Liver (tissue), 3 donors: ENCODE results near the gene KIF18B.

Source experiments
- EGR1 ChIP-seq, 2 donors: IDR thresholded peaks; 2 replicates each; pipeline ENCODE4 v1.6.1; 2016 to 2018; ENCODE audit warnings: antibody characterized with exemption in 2 of 2, low read depth in 2 of 2
- FOXA2 ChIP-seq: IDR thresholded peaks from 2 replicates; pipeline ENCODE4 v1.6.1; 2016; ENCODE audit warnings: antibody characterized with exemption
- JUND ChIP-seq, 2 donors: IDR thresholded peaks; 2 replicates each; pipeline ENCODE4 v1.6.1; 2016; ENCODE audit warnings: antibody characterized with exemption in 2 of 2
- RAD21 ChIP-seq, 2 donors: IDR thresholded peaks; 2 replicates each; pipeline ENCODE4 v1.6.1; 2016; ENCODE audit warnings: antibody characterized with exemption in 2 of 2, mild to moderate bottlenecking in 2 of 2
- SP1 ChIP-seq: IDR thresholded peaks from 2 replicates; pipeline ENCODE4 v1.6.1; 2018; ENCODE audit warnings: antibody characterized with exemption, mild to moderate bottlenecking
- TAF1 ChIP-seq: conservative IDR thresholded peaks from 2 replicates; pipeline ENCODE4 v1.6.1; 2016; ENCODE audit warnings: antibody characterized with exemption, mild to moderate bottlenecking
- YY1 ChIP-seq: IDR thresholded peaks from 2 replicates; pipeline ENCODE4 v1.6.1; 2016; ENCODE audit warnings: antibody characterized with exemption, mild to moderate bottlenecking
- TF ChIP-seq, protein P1 (sequence below): fragments of 150-350 bp; IDR thresholded peaks from 2 replicates; pipeline ENCODE4 v1.5.1; 2017; ENCODE audit warnings: improper control_type of control experiment, low read depth, low read length; ENCODE audit not compliant: missing input control
- TF ChIP-seq, protein P2 (sequence below): IDR thresholded peaks from 2 replicates; pipeline ENCODE4 v1.6.1; 2016; ENCODE audit warnings: antibody characterized with exemption
- TF ChIP-seq, protein P3 (sequence below): IDR thresholded peaks from 2 replicates; pipeline ENCODE4 v1.6.1; 2016; ENCODE audit warnings: antibody characterized with exemption
- donor health status: healthy.
- donor health status: healthy.

DNA sequence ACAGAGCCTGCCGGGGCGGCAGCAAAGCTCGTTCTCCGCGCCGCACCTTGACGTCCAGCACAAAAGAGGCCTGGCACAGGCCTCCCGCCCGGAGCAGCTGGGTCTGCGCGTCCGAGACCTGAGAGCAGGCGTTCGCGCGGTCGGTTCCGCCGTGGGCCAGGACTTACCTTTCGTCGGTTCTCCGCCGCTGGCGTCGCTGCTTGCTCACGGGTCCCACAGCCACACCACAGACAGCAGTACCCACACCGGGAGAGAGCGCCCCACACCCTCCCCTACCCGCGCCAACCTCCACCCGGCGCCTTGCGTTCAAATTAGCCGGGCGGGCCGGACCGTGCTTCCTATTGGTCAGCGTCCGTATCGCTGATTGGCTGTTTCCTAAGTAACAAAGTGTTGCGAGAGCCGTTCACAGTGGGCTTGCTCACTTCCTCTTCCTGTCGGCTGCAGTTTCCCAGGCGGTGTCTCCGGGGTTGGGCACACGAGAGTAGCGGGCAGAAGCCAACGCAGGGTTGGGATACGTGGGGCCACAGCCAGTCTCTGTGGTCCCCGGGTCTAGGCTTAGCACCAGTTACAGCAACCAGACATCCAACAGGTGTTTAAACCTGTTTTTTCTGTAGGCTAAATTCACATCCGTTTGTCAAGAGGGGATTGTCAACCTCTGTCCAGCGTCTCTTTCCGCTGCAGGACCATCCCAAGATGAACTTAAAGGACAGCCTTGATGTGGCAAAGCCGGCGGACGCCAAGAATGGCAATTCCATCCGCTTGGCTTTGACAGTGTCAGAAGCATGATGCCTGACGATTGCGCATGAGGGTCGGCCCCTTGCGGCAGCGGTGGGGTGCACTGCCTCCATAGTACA, at the start of gene KIF18B:
- TF ChIP-seq, protein P1, sequence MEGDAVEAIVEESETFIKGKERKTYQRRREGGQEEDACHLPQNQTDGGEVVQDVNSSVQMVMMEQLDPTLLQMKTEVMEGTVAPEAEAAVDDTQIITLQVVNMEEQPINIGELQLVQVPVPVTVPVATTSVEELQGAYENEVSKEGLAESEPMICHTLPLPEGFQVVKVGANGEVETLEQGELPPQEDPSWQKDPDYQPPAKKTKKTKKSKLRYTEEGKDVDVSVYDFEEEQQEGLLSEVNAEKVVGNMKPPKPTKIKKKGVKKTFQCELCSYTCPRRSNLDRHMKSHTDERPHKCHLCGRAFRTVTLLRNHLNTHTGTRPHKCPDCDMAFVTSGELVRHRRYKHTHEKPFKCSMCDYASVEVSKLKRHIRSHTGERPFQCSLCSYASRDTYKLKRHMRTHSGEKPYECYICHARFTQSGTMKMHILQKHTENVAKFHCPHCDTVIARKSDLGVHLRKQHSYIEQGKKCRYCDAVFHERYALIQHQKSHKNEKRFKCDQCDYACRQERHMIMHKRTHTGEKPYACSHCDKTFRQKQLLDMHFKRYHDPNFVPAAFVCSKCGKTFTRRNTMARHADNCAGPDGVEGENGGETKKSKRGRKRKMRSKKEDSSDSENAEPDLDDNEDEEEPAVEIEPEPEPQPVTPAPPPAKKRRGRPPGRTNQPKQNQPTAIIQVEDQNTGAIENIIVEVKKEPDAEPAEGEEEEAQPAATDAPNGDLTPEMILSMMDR = peak; percentile 1
- TF ChIP-seq, protein P2, sequence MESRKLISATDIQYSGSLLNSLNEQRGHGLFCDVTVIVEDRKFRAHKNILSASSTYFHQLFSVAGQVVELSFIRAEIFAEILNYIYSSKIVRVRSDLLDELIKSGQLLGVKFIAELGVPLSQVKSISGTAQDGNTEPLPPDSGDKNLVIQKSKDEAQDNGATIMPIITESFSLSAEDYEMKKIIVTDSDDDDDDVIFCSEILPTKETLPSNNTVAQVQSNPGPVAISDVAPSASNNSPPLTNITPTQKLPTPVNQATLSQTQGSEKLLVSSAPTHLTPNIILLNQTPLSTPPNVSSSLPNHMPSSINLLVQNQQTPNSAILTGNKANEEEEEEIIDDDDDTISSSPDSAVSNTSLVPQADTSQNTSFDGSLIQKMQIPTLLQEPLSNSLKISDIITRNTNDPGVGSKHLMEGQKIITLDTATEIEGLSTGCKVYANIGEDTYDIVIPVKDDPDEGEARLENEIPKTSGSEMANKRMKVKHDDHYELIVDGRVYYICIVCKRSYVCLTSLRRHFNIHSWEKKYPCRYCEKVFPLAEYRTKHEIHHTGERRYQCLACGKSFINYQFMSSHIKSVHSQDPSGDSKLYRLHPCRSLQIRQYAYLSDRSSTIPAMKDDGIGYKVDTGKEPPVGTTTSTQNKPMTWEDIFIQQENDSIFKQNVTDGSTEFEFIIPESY = peak; percentile 94
- TF ChIP-seq JUND (IDR thresholded peaks at IDR 0.05) (no peak), FOXA2 (no peak), RAD21 (IDR thresholded peaks at IDR 0.05) (peak in 1 of 2 donors; percentile 20), TAF1 (peak; percentile 84), SP1 (peak; percentile 69), YY1 (no peak), EGR1 (IDR thresholded peaks at IDR 0.05; ENCODE audit: low read depth in 2 of 2) (no peak)
- TF ChIP-seq, protein P3, sequence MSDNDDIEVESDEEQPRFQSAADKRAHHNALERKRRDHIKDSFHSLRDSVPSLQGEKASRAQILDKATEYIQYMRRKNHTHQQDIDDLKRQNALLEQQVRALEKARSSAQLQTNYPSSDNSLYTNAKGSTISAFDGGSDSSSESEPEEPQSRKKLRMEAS = no peak
